SK-N-SH (cell line): ENCODE measurements around the gene LSMEM2.

Experiments
- FOSL2 ChIP-seq: IDR thresholded peaks from 2 replicates; pipeline ENCODE4 v1.4.0; 2012; ENCODE audit warnings: low read depth, mild to moderate bottlenecking, moderate library complexity, borderline replicate concordance
- MEF2A ChIP-seq: IDR thresholded peaks from 2 replicates; pipeline ENCODE4 v1.4.0; 2012; ENCODE audit warnings: low read depth, borderline replicate concordance
- POLR2AphosphoS5 ChIP-seq: IDR thresholded peaks from 2 replicates; pipeline ENCODE4 v1.6.1; 2012; ENCODE audit warnings: low read depth, low read length
- TCF12 ChIP-seq: IDR thresholded peaks from 2 replicates; pipeline ENCODE4 v1.4.0; 2012
- USF1 ChIP-seq: IDR thresholded peaks from 2 replicates; pipeline ENCODE4 v1.4.0; 2012; ENCODE audit warnings: low read depth, borderline replicate concordance
- YY1 ChIP-seq: IDR thresholded peaks from 2 replicates; pipeline ENCODE4 v1.4.0; 2012; ENCODE audit warnings: low read depth, mild to moderate bottlenecking
- TF ChIP-seq, protein P1 (sequence below): IDR thresholded peaks from 2 replicates; pipeline ENCODE4 v1.4.0; 2012; ENCODE audit warnings: low read depth
- TF ChIP-seq, protein P2 (sequence below): fragments of 200-600 bp; sonication (generic); IDR thresholded peaks from 2 replicates; pipeline ENCODE4 v1.6.1; 2017; ENCODE audit warnings: antibody characterized with exemption, mild to moderate bottlenecking, moderate library complexity
- TF ChIP-seq, protein P3 (sequence below): fragments of 150-350 bp; IDR thresholded peaks from 2 replicates; pipeline ENCODE4 v1.6.1; 2017; ENCODE audit warnings: antibody characterized with exemption, low read length, low read depth, borderline replicate concordance

DNA sequence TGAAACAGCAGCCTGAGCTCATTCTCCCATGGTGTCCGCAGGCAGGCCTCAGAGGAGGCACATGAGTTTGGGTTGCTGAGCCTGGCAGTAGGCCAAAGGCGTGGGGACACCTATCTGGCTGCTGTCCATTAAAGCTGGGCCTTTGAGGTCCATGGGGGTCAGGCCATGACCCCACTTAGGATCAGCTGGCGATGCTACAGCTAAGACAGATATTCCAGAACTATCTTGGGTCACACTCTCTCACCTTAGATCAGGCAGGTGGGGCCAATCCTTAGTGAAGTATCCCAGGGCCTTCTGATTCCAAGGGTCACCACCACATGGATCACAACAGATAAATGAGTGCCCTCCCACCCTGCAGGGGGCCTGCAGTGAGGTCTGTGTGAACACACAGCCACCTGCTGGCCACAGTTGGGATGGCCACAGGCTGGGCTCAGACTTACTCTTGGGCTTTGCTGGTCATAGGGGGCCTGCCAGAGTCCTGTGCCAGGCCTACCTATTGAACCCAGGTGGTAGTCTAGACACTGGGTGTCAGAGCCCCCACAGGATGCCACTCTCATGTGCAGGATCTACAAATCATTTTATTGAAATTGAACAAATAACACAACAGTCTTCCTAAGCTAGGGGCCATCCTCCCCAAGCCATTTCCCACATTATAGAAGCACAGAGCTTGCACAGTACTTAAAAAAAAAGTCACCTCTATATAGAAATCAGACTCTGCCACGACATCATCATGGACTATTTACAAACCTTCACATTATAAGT is 45.6 kb downstream of the LSMEM2 start:
- TF ChIP-seq POLR2AphosphoS5 (no peak), TCF12 (no peak), USF1 (no peak), YY1 (no peak), FOSL2 (no peak), MEF2A (no peak)
- TF ChIP-seq, protein P1, sequence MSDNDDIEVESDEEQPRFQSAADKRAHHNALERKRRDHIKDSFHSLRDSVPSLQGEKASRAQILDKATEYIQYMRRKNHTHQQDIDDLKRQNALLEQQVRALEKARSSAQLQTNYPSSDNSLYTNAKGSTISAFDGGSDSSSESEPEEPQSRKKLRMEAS = no peak
- TF ChIP-seq, protein P2, sequence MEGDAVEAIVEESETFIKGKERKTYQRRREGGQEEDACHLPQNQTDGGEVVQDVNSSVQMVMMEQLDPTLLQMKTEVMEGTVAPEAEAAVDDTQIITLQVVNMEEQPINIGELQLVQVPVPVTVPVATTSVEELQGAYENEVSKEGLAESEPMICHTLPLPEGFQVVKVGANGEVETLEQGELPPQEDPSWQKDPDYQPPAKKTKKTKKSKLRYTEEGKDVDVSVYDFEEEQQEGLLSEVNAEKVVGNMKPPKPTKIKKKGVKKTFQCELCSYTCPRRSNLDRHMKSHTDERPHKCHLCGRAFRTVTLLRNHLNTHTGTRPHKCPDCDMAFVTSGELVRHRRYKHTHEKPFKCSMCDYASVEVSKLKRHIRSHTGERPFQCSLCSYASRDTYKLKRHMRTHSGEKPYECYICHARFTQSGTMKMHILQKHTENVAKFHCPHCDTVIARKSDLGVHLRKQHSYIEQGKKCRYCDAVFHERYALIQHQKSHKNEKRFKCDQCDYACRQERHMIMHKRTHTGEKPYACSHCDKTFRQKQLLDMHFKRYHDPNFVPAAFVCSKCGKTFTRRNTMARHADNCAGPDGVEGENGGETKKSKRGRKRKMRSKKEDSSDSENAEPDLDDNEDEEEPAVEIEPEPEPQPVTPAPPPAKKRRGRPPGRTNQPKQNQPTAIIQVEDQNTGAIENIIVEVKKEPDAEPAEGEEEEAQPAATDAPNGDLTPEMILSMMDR = peak; percentile 81
- TF ChIP-seq, protein P3, sequence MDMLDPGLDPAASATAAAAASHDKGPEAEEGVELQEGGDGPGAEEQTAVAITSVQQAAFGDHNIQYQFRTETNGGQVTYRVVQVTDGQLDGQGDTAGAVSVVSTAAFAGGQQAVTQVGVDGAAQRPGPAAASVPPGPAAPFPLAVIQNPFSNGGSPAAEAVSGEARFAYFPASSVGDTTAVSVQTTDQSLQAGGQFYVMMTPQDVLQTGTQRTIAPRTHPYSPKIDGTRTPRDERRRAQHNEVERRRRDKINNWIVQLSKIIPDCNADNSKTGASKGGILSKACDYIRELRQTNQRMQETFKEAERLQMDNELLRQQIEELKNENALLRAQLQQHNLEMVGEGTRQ = no peak
